Measurements from ENCODE around the gene OSBPL2.

Gene OSBPL2

DNA sequence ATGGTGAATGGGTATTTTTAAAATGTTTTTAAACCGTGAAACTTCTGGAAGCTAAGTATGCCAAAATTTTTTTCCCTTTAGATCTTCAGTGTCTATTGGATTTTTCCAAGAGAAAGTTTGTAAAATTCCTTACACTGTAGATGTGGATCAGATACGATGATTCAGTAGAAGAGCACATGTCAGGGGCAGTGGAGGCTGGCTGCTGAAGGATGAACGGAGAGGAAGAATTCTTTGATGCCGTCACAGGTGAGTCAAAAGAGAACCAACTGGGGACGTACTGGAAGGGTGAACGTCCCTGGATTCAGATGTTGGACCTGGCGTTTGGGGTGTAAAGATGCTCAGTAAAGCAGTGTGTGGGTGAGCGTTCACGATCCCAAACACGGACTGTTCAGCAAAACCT is 17.7 kb downstream of the OSBPL2 start:
- TF ChIP-seq, protein P1, sequence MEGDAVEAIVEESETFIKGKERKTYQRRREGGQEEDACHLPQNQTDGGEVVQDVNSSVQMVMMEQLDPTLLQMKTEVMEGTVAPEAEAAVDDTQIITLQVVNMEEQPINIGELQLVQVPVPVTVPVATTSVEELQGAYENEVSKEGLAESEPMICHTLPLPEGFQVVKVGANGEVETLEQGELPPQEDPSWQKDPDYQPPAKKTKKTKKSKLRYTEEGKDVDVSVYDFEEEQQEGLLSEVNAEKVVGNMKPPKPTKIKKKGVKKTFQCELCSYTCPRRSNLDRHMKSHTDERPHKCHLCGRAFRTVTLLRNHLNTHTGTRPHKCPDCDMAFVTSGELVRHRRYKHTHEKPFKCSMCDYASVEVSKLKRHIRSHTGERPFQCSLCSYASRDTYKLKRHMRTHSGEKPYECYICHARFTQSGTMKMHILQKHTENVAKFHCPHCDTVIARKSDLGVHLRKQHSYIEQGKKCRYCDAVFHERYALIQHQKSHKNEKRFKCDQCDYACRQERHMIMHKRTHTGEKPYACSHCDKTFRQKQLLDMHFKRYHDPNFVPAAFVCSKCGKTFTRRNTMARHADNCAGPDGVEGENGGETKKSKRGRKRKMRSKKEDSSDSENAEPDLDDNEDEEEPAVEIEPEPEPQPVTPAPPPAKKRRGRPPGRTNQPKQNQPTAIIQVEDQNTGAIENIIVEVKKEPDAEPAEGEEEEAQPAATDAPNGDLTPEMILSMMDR (IDR thresholded peaks at IDR 0.05; ENCODE audit: low read depth, low read length), result no peak
- H3K9me3 ChIP-seq (ENCODE audit: severe bottlenecking), result no peaks in the 10 kb centered on the region
- no peaks in the 10 kb centered on the region for H3K27me3 ChIP-seq (ENCODE audit: insufficient read depth, low read depth, severe bottlenecking)

DNA sequence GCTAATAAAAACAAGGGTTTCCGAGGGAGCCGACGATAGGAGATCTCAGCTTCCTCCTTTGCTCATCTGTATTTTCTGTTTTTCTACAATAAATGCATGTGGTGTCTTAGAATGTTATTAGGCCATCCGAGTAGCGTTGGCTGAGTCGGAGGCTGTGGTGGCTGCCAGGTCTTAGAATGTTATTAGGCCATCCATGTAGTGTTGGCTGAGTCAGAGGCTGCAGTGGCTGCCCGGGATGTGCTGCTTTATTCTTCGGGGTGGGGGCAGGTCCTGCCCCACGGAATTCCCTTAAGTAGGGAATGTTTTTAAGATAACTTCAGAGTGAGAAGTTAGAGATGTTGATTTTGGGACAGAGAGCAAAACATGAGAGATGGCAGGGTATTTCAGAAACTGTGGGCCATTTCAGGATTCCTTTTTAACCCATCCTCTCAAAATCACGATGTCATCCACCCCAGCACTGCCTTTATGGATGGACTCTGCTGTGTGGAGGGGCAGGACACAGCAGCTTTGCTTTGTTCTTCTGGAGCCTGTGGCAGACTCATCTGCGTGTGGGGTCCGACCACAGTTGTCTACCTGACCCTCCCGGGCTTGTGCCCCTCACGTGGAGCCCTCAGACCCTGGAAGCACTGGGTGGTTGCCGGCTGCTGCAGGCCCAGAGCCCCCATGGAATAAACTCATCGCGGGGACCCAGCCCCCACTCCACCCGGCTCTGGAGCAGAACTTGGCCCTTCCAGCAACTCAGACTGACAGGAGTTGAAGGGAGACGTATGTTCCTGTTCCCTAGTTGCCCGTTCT is 20.4 kb downstream of the OSBPL2 start:
- H3K27ac ChIP-seq, result no peak overlapping the region
- peaks cover 46% of the 10 kb centered on the region for H3K36me3 ChIP-seq
- no peak for DNase-seq
- no peaks in the 10 kb centered on the region for H3K27me3 ChIP-seq (ENCODE audit: insufficient read depth, low read depth, severe bottlenecking)
- TF ChIP-seq, protein P1 (IDR thresholded peaks at IDR 0.05; ENCODE audit: low read depth, low read length), result no peak
- H3K9me3 ChIP-seq (ENCODE audit: severe bottlenecking), result no peaks in the 10 kb centered on the region
- no peak overlapping the region for H3K4me3 ChIP-seq (ENCODE audit: low read depth, low read length)

More for the DNA sequence above, 17.7 kb downstream of the OSBPL2 start:
- DNase-seq, result no peak
- Histone ChIP-seq H3K27ac (no peak overlapping the region), H3K36me3 (peaks cover 27% of the 10 kb centered on the region), H3K4me3 (ENCODE audit: low read depth, low read length) (no peak overlapping the region)

DNA sequence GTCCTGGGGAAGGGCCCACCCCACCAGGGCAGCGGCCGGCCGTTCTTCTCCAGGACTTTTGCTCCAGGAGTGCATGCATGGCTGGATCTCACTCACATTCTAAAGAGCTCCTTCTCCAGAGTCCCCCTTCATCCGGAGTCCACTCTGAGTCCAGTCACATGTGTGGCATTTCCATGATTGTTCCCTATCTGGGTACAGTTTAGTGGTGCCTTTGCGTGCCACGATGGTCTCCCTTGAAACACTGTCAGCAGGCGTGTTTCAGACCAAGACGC is 20.9 kb downstream of the OSBPL2 start:
- Histone ChIP-seq H3K9me3 (ENCODE audit: severe bottlenecking) (no peaks in the 10 kb centered on the region), H3K27me3 (ENCODE audit: insufficient read depth, low read depth, severe bottlenecking) (no peaks in the 10 kb centered on the region), H3K36me3 (peaks cover 49% of the 10 kb centered on the region), H3K4me3 (ENCODE audit: low read depth, low read length) (no peak overlapping the region), H3K27ac (no peak overlapping the region)
- TF ChIP-seq, protein P1 (IDR thresholded peaks at IDR 0.05; ENCODE audit: low read depth, low read length), result no peak
- no peak for DNase-seq

DNA sequence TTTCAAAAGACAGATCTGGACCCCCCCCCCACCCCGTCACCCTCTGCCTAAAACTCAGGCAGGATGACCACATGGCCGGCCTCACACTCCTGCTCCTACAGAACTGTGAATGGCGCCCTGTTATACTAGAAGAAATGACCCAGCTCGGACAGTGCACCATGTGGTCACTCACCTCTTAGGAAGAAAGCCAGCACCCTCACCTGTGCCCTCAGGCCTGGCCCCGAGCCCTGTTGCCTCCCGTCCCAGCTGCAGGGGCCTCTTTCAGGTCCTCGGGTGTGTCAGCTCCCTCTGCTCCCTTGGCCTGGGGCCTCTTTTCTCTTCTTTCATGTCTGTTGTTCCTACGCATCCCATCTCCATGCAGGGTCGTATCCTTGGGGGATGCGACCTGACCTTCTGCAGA is 23.7 kb downstream of the OSBPL2 start:
- H3K27ac ChIP-seq, result no peak overlapping the region
- H3K9me3 ChIP-seq (ENCODE audit: severe bottlenecking), result peaks cover 6% of the 10 kb centered on the region
- DNase-seq, result no peak
- H3K27me3 ChIP-seq (ENCODE audit: insufficient read depth, low read depth, severe bottlenecking), result no peaks in the 10 kb centered on the region
- TF ChIP-seq, protein P1 (IDR thresholded peaks at IDR 0.05; ENCODE audit: low read depth, low read length), result no peak
- H3K36me3 ChIP-seq, result peaks cover 52% of the 10 kb centered on the region
- no peak overlapping the region for H3K4me3 ChIP-seq (ENCODE audit: low read depth, low read length)

DNA sequence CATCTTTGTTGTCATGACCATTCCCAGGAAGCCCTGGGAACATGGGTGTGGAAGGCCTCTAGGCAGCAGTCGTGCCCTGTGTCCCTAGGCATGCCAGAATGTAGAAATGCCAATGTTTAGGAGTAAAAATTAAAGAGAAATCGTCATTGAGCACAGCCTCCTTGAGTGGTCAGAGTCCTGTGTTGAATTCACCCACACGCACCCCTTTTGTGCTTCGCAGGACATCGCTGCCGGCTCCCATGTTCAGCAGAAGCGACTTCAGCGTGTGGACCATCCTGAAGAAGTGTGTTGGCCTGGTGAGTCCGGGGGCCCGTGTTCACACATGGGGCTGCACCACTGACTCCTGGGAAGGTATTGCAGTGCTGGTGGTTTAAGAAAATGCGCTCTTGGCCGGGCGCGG is 25.1 kb downstream of the OSBPL2 start:
- no peak overlapping the region for H3K4me3 ChIP-seq (ENCODE audit: low read depth, low read length)
- no peak overlapping the region for H3K27ac ChIP-seq
- TF ChIP-seq, protein P1 (IDR thresholded peaks at IDR 0.05; ENCODE audit: low read depth, low read length), result no peak
- no peak for DNase-seq
- H3K36me3 ChIP-seq, result peaks cover 52% of the 10 kb centered on the region
- no peaks in the 10 kb centered on the region for H3K27me3 ChIP-seq (ENCODE audit: insufficient read depth, low read depth, severe bottlenecking)
- H3K9me3 ChIP-seq (ENCODE audit: severe bottlenecking), result peaks cover 6% of the 10 kb centered on the region

DNA sequence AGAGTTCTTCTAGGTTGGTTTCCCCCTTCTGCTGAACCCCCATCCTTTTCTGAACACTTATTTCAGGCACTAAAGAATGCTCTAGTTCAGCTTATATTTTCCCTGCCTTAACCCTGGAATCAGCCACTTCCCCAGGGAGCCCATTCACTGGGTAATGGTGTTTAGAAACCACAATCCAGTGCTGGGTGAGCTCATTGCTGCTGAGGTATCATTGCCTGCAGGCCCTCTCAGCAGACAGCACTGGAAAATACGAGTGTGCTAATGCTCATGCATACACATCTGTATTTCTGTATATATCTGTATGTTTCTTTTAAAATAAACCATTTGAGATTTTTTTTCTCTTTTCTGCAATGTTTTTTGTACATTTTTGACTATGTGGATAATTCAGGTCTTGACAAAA is 27.0 kb downstream of the OSBPL2 start:
- Histone ChIP-seq H3K27me3 (ENCODE audit: insufficient read depth, low read depth, severe bottlenecking) (no peaks in the 10 kb centered on the region), H3K9me3 (ENCODE audit: severe bottlenecking) (peaks cover 6% of the 10 kb centered on the region), H3K27ac (no peak overlapping the region), H3K4me3 (ENCODE audit: low read depth, low read length) (no peak overlapping the region), H3K36me3 (peaks cover 48% of the 10 kb centered on the region)
- no peak for DNase-seq
- TF ChIP-seq, protein P1 (IDR thresholded peaks at IDR 0.05; ENCODE audit: low read depth, low read length), result no peak

All from WERI-Rb-1 (cell line).